Heart right ventricle (tissue), 16 donors: ENCODE measurements around the gene SV2B. TPM values are rescaled to one million over a fixed set of nuclear protein-coding genes. Genes with fewer than 3 reads are reported as not detected.

Source experiments
- ATAC-seq, 8 donors: fragments of 200-7000 bp; cut with Tn5 transposase; one replicate each; pipeline ENCODE4 v1.9.1; 2020; ENCODE audit warnings: mild to moderate bottlenecking in 8 of 8, moderate library complexity in 8 of 8, moderate number of reproducible peaks in 1 of 8
- DNase-seq, 2 donors: peaks; one replicate each; pipeline ENCODE4 v3.0.0-alpha.2; 2020
- H3K27ac ChIP-seq, 10 donors: fragments of 200-600 bp; sonication (generic) in 2 of 10; one replicate each; pipeline versions ENCODE4 v1.5.0 to v1.8.0; 2020 to 2022; ENCODE audit warnings: mild to moderate bottlenecking in 3 of 10
- H3K27me3 ChIP-seq, 7 donors: fragments of 200-600 bp; one replicate each; pipeline ENCODE4 v1.8.0; 2021 to 2022; ENCODE audit warnings: mild to moderate bottlenecking in 2 of 7
- H3K36me3 ChIP-seq, 9 donors: fragments of 200-600 bp; sonication (generic) in 1 of 9; one replicate each; pipeline versions ENCODE4 v1.5.0 to v1.8.0; 2020 to 2022; ENCODE audit warnings: mild to moderate bottlenecking in 2 of 9
- H3K4me1 ChIP-seq, 9 donors: fragments of 200-600 bp; sonication (generic) in 1 of 9; one replicate each; pipeline versions ENCODE4 v1.5.0 to v1.8.0; 2020 to 2022; ENCODE audit warnings: mild to moderate bottlenecking in 4 of 9
- H3K4me3 ChIP-seq, 10 donors: fragments of 200-600 bp; sonication (generic) in 2 of 10; one replicate each; pipeline versions ENCODE4 v1.5.0 to v1.8.0; 2020 to 2022; ENCODE audit warnings: mild to moderate bottlenecking in 7 of 10, moderate library complexity in 2 of 10
- H3K9me3 ChIP-seq, 11 donors: fragments of 200-600 bp in 10 of 11; sonication (generic) in 2 of 11; one replicate each; pipeline versions ENCODE4 v1.5.0 to v1.8.0; 2013 to 2022; ENCODE audit warnings: mild to moderate bottlenecking in 2 of 11, control low read depth in 1 of 11, moderate library complexity in 1 of 11
- WGBS, 2 donors: extraction: QIAGEN DNeasy Blood & Tissue Kit; methylation state at CpG; one replicate each; pipeline ENCODE4 v1.1.7; 2013; ENCODE audit warnings: inconsistent platforms in 1 of 2; 5-methylcytosine and 5-hydroxymethylcytosine counted together
- intact Hi-C, 10 donors: fragments of 100-400 bp; cut with DNase I; formaldehyde crosslinking; loops; one replicate each; pipeline versions ENCODE4 v1.11.1 to v1.14.2; 2022
- polyA plus RNA-seq, 2 donors: library from polyadenylated mRNA; stranded (reverse); fragments of 200-250 nt; gene quantifications; one replicate each; pipeline ENCODE4 v1.2.3, GENCODE V29; 2013
- total RNA-seq, 10 donors: library from RNA; stranded (reverse); fragmentation: NEBNext Ultra II Directional in 3 of 10; extraction: Animal tissue kit (Norgen Biotek cat#: 25700) in 3 of 10; gene quantifications; one replicate each; pipeline versions ENCODE4 v1.2.1 to v1.2.4, GENCODE V29; 2021 to 2023
- TF ChIP-seq, protein P1 (sequence below), 9 donors: fragments of 200-600 bp; sonication (generic) in 2 of 9; IDR thresholded peaks; one replicate each; pipeline versions ENCODE4 v1.5.0 to v1.8.0; 2021 to 2022; ENCODE audit warnings: antibody characterized with exemption in 9 of 9, mild to moderate bottlenecking in 5 of 9, moderate library complexity in 1 of 9
- donor health status: Arrhythmogenic right ventricular cardiomyopathy.
- donor health status: ischemic (EF 13 %, LVEDD 7.1; RV severe dilation, severe dysfunction).
- donor health status: healthy with polysubstance abuse.
- donor health status: DM: no; HTN: yes; CAD: no.
- donor health status: DM: no; HTN: no; CAD: no.
- donor health status: ischemic (EF 25% LVEDD 6.9; RV normal size, moderate dysfunction).
- donor health status: ischemic (EF 25% LVEDD 5.7; RV mildly dilated, moderate dysfunction).
- donor health status: healthy.
- donor health status: DM: yes; HTN: yes; CAD: no.
- donor health status: Ischemic cardiomyopathy.
- donor health status: ischemic (EF 35%, LVEDD 5.7; RV mildly dilated, moderate dysfunction).
- donor health status: nonischemic (EF 11% LVEDD 7.7; RV severe dilation, severe dysfunction).
- donor health status: DM: yes; HTN: yes; CAD: no.
- donor health status: PGD.
- donor health status: ischemic (EF 29% LVEDD 5.4; RV normal size, mild dysfunction).
- donor health status: nonischemic (EF 23%, LVEDD 6.1; RV moderate dilation, normal function).

SV2B gene
- total and polyA plus RNA-seq, 12 donors, result 0.29 to 15.7 (median 1.5) TPM

DNA sequence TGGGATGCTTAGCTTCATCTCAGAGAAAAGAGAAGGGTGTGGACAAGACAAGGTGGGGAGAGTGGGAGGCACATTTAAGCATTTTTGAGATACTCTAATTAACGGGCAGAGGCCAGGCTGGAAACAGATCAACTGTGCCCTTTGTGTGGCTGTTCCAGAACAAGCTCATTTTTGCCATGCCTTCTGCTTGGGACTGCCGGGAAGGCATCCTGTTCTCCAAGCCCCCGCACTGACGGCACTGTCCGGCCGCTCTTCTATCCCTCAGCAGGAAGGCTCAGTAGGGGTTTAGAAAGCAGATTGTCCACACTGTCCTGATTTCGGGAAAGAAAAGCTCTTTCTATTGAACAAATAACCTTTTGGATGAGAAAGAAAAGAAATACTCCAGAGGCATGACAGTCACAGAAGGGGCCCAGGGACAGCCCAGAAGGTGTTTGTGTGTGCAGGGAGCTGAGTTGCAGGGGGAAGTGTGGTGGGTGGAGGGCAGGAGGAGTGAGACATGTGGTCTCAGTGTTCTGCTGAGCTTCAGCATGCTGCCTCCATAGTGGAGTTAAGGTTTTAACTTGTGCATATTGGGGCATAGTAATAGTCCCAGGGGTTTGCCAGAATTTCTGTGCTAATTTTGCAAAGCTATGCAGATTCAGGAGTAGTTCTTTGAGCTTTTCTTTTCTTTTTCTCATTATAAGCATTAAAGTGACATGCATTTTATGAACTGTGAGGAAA is 27.3 kb downstream of the SV2B start:
- H3K27me3 ChIP-seq, result peaks cover 0 to 30% (median 0%) of the 10 kb centered on the region in 7 donors
- no peaks in the 10 kb centered on the region for H3K9me3 ChIP-seq
- DNase-seq, result no peak
- intact Hi-C loops, result no loop called here
- WGBS, 2 donors, result 33 to 46% methylated on average over 7 of the region's 7 CpGs
- H3K4me3 ChIP-seq, result no peak overlapping the region
- peaks cover 0 to 9% (median 0%) of the 10 kb centered on the region in 9 donors for H3K4me1 ChIP-seq
- TF ChIP-seq, protein P1, sequence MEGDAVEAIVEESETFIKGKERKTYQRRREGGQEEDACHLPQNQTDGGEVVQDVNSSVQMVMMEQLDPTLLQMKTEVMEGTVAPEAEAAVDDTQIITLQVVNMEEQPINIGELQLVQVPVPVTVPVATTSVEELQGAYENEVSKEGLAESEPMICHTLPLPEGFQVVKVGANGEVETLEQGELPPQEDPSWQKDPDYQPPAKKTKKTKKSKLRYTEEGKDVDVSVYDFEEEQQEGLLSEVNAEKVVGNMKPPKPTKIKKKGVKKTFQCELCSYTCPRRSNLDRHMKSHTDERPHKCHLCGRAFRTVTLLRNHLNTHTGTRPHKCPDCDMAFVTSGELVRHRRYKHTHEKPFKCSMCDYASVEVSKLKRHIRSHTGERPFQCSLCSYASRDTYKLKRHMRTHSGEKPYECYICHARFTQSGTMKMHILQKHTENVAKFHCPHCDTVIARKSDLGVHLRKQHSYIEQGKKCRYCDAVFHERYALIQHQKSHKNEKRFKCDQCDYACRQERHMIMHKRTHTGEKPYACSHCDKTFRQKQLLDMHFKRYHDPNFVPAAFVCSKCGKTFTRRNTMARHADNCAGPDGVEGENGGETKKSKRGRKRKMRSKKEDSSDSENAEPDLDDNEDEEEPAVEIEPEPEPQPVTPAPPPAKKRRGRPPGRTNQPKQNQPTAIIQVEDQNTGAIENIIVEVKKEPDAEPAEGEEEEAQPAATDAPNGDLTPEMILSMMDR (IDR thresholded peaks at IDR 0.05), result no peak
- H3K27ac ChIP-seq, result no peak overlapping the region
- no peak for ATAC-seq
- H3K36me3 ChIP-seq, result no peaks in the 10 kb centered on the region

DNA sequence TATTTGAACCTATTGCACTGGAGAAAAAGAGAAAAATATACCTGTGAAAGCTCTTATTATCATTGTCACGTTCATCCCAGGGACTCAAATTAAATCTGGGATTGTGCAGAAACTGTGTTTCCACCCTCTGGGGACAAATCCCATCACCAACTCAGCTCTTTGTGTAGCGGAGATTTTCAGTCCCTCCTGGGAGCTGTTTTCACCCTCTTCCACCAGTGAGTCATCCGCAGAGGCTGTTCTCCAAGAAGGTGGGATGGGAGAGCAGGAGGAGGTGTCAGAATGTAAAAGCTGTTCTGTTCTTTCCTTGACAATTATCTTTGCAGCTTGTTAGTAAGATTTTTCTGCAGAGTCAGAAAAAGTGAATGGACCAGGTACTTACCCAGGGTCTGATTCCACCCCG is 28.0 kb downstream of the SV2B start:
- ATAC-seq (no peak), DNase-seq (no peak)
- Histone ChIP-seq H3K36me3 (no peaks in the 10 kb centered on the region), H3K4me3 (no peak overlapping the region), H3K27ac (no peak overlapping the region), H3K9me3 (no peaks in the 10 kb centered on the region), H3K27me3 (peaks cover 0 to 26% (median 0%) of the 10 kb centered on the region in 7 donors), H3K4me1 (peaks cover 0 to 9% (median 0%) of the 10 kb centered on the region in 9 donors)
- TF ChIP-seq, protein P1 (IDR thresholded peaks at IDR 0.05), result no peak
- WGBS, 2 donors, result 75 to 78% methylated on average over 4 of the region's 4 CpGs
- intact Hi-C loops, result no loop called here

GRCh38 chr15:91129436-91129835 is 29.4 kb downstream of the SV2B start:
- H3K36me3 ChIP-seq, result no peaks in the 10 kb centered on the region
- no peak overlapping the region for H3K27ac ChIP-seq
- intact Hi-C loops, result no loop called here
- DNase-seq, result no peak
- peaks cover 0 to 3% (median 0%) of the 10 kb centered on the region in 9 donors for H3K4me1 ChIP-seq
- whole genome bisulfite sequencing, 2 donors, result 92 to 93% methylated on average over 6 of the region's 6 CpGs
- no peaks in the 10 kb centered on the region for H3K9me3 ChIP-seq
- TF ChIP-seq, protein P1 (IDR thresholded peaks at IDR 0.05), result no peak
- H3K27me3 ChIP-seq, result peaks cover 0 to 26% (median 0%) of the 10 kb centered on the region in 7 donors
- no peak for ATAC-seq
- H3K4me3 ChIP-seq, result no peak overlapping the region

GRCh38 chr15:91132079-91132478 is 32.0 kb downstream of the SV2B start:
- TF ChIP-seq, protein P1 (IDR thresholded peaks at IDR 0.05), result no peak
- Histone ChIP-seq H3K9me3 (no peaks in the 10 kb centered on the region), H3K4me1 (no peaks in the 10 kb centered on the region), H3K27ac (no peak overlapping the region), H3K36me3 (no peaks in the 10 kb centered on the region), H3K4me3 (no peak overlapping the region), H3K27me3 (peaks cover 0 to 24% (median 0%) of the 10 kb centered on the region in 7 donors)
- no peak for DNase-seq
- intact Hi-C loops, result loop anchor here in 1 of 10 donors (10.0 kb wide), 1 partner anchor 77 kb away; no protein-coding TSS in a partner anchor
- WGBS, 2 donors, result 90 to 91% methylated on average over 7 of the region's 7 CpGs
- ATAC-seq, result no peak
